Activated CD8-positive, alpha-beta memory T cell treated with anti-CD3 and anti-CD28 coated beads, Interleukin-2, amount 50 U/mL, for 4 hours (primary cell): ENCODE measurements around the gene NEK1.

Source experiments
- DNase-seq: peaks from one replicate; pipeline ENCODE4 v3.0.0-alpha.2; 2020

The NEK1 gene

GRCh38 chr4:169352360-169352759 lies 260.0 kb downstream of the NEK1 start:
- no peak for DNase-seq

GRCh38 chr4:169351872-169352271 lies 260.5 kb downstream of the NEK1 start:
- DNase-seq, result no peak

- DNase-seq, result no peak
Measured at GRCh38 chr4:169348541-169348940, 263.8 kb downstream of the NEK1 start.

GRCh38 chr4:169346840-169347239 lies 265.5 kb downstream of the NEK1 start:
- no peak for DNase-seq

- DNase-seq, result no peak
Measured at GRCh38 chr4:169345316-169345721, 267.1 kb downstream of the NEK1 start.
